Vagina (tissue), 2 donors: ENCODE measurements around the gene MEIKIN. TPM values are rescaled to one million over a fixed set of nuclear protein-coding genes. Genes with fewer than 3 reads are reported as not detected.
"Not testable (repeated sequence)": the region's sequence is repeated elsewhere in the genome, so short reads cannot be mapped to it uniquely, and the experiment has no call there.

Experiments
- DNase-seq, 2 donors: peaks; one replicate each; pipeline ENCODE4 v3.0.0-alpha.2; 2017; ENCODE audit errors: extremely low spot score in 2 of 2
- H3K27ac ChIP-seq: fragments of 200-600 bp; sonication (generic); one replicate; pipeline ENCODE4 v1.5.1; 2019
- H3K27me3 ChIP-seq: fragments of 200-600 bp; sonication (generic); one replicate; pipeline ENCODE4 v1.5.1; 2019
- H3K36me3 ChIP-seq, 2 donors: fragments of 200-600 bp; sonication (generic); one replicate each; pipeline ENCODE4 v1.5.1; 2017 to 2019
- H3K4me1 ChIP-seq: fragments of 200-600 bp; sonication (generic); one replicate; pipeline ENCODE4 v1.5.1; 2019
- H3K4me3 ChIP-seq, 2 donors: fragments of 200-600 bp; sonication (generic); 1 replicate in 1 of 2; 2 replicates in 1 of 2; pipeline ENCODE4 v1.5.1; 2016 to 2019
- H3K9me3 ChIP-seq: fragments of 200-600 bp; sonication (generic); one replicate; pipeline ENCODE4 v1.5.1; 2019
- POLR2A ChIP-seq, 2 donors: fragments of 450-650 bp; IDR thresholded peaks; one replicate each; pipeline ENCODE4 v1.6.1; 2017; ENCODE audit warnings: antibody characterized with exemption in 2 of 2, mild to moderate bottlenecking in 2 of 2, moderate library complexity in 2 of 2
- POLR2AphosphoS5 ChIP-seq, 2 donors: sonication (generic); formaldehyde crosslinking; IDR thresholded peaks; one replicate each; pipeline ENCODE4 v1.9.0; 2017; ENCODE audit warnings: antibody characterized with exemption in 2 of 2, mild to moderate bottlenecking in 2 of 2, low read depth in 1 of 2; ENCODE audit not compliant: insufficient read depth in 1 of 2
- intact Hi-C: fragments of 100-400 bp; cut with DNase I; formaldehyde crosslinking; loops from one replicate; pipeline ENCODE4 v1.15.1; 2023
- total RNA-seq: library from RNA; depleted of rRNA; stranded (reverse); fragments of >200 nt; gene quantifications from one replicate; pipeline ENCODE4 v1.2.3, GENCODE V29; 2016
- TF ChIP-seq, protein P1 (sequence below), 3 experiments: fragments of 450-650 bp in 2 of 3; fragments of 200-600 bp in 1 of 3; sonication (generic) in 1 of 3; IDR thresholded peaks; one replicate each; pipeline ENCODE4 v1.5.1; 2017 to 2019; ENCODE audit warnings: antibody characterized with exemption in 3 of 3, mild to moderate bottlenecking in 2 of 3, moderate library complexity in 2 of 3

MEIKIN gene
- total RNA-seq, 1 donor from 2014 or later, result not detected

GRCh38 chr5:131926168-131926567 lies 19.3 kb downstream of the MEIKIN start:
- no peaks in the 10 kb centered on the region for H3K4me1 ChIP-seq
- H3K36me3 ChIP-seq, result no peaks in the 10 kb centered on the region
- H3K27me3 ChIP-seq, result no peaks in the 10 kb centered on the region
- TF ChIP-seq, protein P1, sequence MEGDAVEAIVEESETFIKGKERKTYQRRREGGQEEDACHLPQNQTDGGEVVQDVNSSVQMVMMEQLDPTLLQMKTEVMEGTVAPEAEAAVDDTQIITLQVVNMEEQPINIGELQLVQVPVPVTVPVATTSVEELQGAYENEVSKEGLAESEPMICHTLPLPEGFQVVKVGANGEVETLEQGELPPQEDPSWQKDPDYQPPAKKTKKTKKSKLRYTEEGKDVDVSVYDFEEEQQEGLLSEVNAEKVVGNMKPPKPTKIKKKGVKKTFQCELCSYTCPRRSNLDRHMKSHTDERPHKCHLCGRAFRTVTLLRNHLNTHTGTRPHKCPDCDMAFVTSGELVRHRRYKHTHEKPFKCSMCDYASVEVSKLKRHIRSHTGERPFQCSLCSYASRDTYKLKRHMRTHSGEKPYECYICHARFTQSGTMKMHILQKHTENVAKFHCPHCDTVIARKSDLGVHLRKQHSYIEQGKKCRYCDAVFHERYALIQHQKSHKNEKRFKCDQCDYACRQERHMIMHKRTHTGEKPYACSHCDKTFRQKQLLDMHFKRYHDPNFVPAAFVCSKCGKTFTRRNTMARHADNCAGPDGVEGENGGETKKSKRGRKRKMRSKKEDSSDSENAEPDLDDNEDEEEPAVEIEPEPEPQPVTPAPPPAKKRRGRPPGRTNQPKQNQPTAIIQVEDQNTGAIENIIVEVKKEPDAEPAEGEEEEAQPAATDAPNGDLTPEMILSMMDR (IDR thresholded peaks at IDR 0.05), result no peak
- TF ChIP-seq POLR2AphosphoS5 (IDR thresholded peaks at IDR 0.05; ENCODE audit: insufficient read depth in 1 of 2, low read depth in 1 of 2), result no peak
- no peak for TF ChIP-seq POLR2A (IDR thresholded peaks at IDR 0.05)
- intact Hi-C loops, result no loop called here
- no peak overlapping the region for H3K4me3 ChIP-seq
- no peak overlapping the region for H3K27ac ChIP-seq
- DNase-seq, result no peak
- H3K9me3 ChIP-seq, result no peaks in the 10 kb centered on the region

- TF ChIP-seq, protein P1 (IDR thresholded peaks at IDR 0.05), result no peak
- TF ChIP-seq POLR2A (IDR thresholded peaks at IDR 0.05), result no peak
- TF ChIP-seq POLR2AphosphoS5 (IDR thresholded peaks at IDR 0.05; ENCODE audit: insufficient read depth in 1 of 2, low read depth in 1 of 2), result no peak
- H3K9me3 ChIP-seq, result no peaks in the 10 kb centered on the region
- H3K4me3 ChIP-seq, result no peak overlapping the region
- H3K4me1 ChIP-seq, result no peaks in the 10 kb centered on the region
- H3K27ac ChIP-seq, result no peak overlapping the region
- DNase-seq, result no peak
- intact Hi-C loops, result no loop called here
- no peaks in the 10 kb centered on the region for H3K36me3 ChIP-seq
- H3K27me3 ChIP-seq, result no peaks in the 10 kb centered on the region
These were observed 29.0 kb downstream of the MEIKIN start for GRCh38 chr5:131916481-131916880.

GRCh38 chr5:131914472-131914871 lies 31.0 kb downstream of the MEIKIN start:
- intact Hi-C loops, result no loop called here
- Histone ChIP-seq H3K4me3 (no peak overlapping the region), H3K4me1 (no peaks in the 10 kb centered on the region), H3K27me3 (no peaks in the 10 kb centered on the region), H3K36me3 (no peaks in the 10 kb centered on the region), H3K9me3 (no peaks in the 10 kb centered on the region), H3K27ac (no peak overlapping the region)
- TF ChIP-seq POLR2A (IDR thresholded peaks at IDR 0.05), result no peak
- TF ChIP-seq, protein P1 (IDR thresholded peaks at IDR 0.05), result no peak
- no peak for TF ChIP-seq POLR2AphosphoS5 (IDR thresholded peaks at IDR 0.05; ENCODE audit: insufficient read depth in 1 of 2, low read depth in 1 of 2)
- DNase-seq, result no peak

GRCh38 chr5:131913603-131914002 lies 31.9 kb downstream of the MEIKIN start:
- no peaks in the 10 kb centered on the region for H3K9me3 ChIP-seq
- H3K27ac ChIP-seq, result no peak overlapping the region
- H3K27me3 ChIP-seq, result no peaks in the 10 kb centered on the region
- H3K4me1 ChIP-seq, result no peaks in the 10 kb centered on the region
- no peaks in the 10 kb centered on the region for H3K36me3 ChIP-seq
- H3K4me3 ChIP-seq, result no peak overlapping the region
- no peak for DNase-seq
- intact Hi-C loops, result no loop called here
- TF ChIP-seq POLR2AphosphoS5 (IDR thresholded peaks at IDR 0.05; ENCODE audit: insufficient read depth in 1 of 2, low read depth in 1 of 2) (no peak), POLR2A (IDR thresholded peaks at IDR 0.05) (no peak)
- TF ChIP-seq, protein P1 (IDR thresholded peaks at IDR 0.05), result no peak

DNA sequence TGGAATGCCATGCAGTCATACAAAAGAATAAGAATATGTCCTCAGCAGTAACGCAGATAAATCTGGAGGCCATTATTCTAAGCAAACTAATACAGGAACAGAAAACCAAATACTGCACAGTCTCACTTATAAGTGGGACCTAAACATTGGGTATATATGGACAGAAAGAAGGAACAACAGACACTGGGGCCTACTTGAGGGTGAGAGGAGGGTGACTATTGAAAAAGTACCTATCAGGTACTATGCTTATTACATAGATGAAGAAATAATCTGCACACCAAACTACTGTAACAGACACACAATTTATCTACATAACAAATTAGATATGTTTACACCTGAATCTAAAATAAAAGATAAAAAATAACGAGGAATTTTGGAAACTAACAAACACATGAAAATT lies 38.8 kb downstream of the MEIKIN start:
- intact Hi-C loops, result no loop called here
- Histone ChIP-seq H3K27me3 (no peaks in the 10 kb centered on the region), H3K27ac (no peak overlapping the region), H3K4me3 (no peak overlapping the region), H3K9me3 (no peaks in the 10 kb centered on the region), H3K4me1 (no peaks in the 10 kb centered on the region), H3K36me3 (no peaks in the 10 kb centered on the region)
- DNase-seq, result no peak
- TF ChIP-seq POLR2AphosphoS5 (IDR thresholded peaks at IDR 0.05; ENCODE audit: insufficient read depth in 1 of 2, low read depth in 1 of 2) (no peak), POLR2A (IDR thresholded peaks at IDR 0.05) (no peak)
- TF ChIP-seq, protein P1 (IDR thresholded peaks at IDR 0.05), result no peak

- H3K27ac ChIP-seq, H3K4me3 ChIP-seq, H3K36me3 ChIP-seq, intact Hi-C loops, DNase-seq, H3K4me1 ChIP-seq, H3K27me3 ChIP-seq, H3K9me3 ChIP-seq: not testable (repeated sequence)
These were observed 43.2 kb downstream of the MEIKIN start for GRCh38 chr5:131902266-131902665.
